Ishikawa (cell line): Measurements from ENCODE around the gene BFSP2.

Experiments used
- CEBPB ChIP-seq: IDR thresholded peaks from 2 replicates; pipeline ENCODE4 v1.6.1; 2012
- CREB1 ChIP-seq: IDR thresholded peaks from 2 replicates; pipeline ENCODE4 v1.6.1; 2012; ENCODE audit warnings: low read depth
- EGR1 ChIP-seq: IDR thresholded peaks from 2 replicates; pipeline ENCODE4 v1.6.1; 2012
- EP300 ChIP-seq: IDR thresholded peaks from 2 replicates; pipeline ENCODE4 v1.6.1; 2012; ENCODE audit warnings: borderline replicate concordance
- FOXM1 ChIP-seq: IDR thresholded peaks from 2 replicates; pipeline ENCODE4 v1.6.1; 2012; ENCODE audit warnings: low read depth, borderline replicate concordance
- MAX ChIP-seq: IDR thresholded peaks from 2 replicates; pipeline ENCODE4 v1.6.1; 2012
- NFIC ChIP-seq: IDR thresholded peaks from 2 replicates; pipeline ENCODE4 v1.6.1; 2012
- RAD21 ChIP-seq: IDR thresholded peaks from 2 replicates; pipeline ENCODE4 v1.6.1; 2012; ENCODE audit warnings: low read depth
- TAF1 ChIP-seq: IDR thresholded peaks from 2 replicates; pipeline ENCODE4 v1.6.1; 2012; ENCODE audit warnings: low read depth, mild to moderate bottlenecking
- TCF12 ChIP-seq: IDR thresholded peaks from 2 replicates; pipeline ENCODE4 v1.6.1; 2012; ENCODE audit warnings: low read depth
- TEAD4 ChIP-seq: IDR thresholded peaks from 2 replicates; pipeline ENCODE4 v1.6.1; 2012
- YY1 ChIP-seq: IDR thresholded peaks from 2 replicates; pipeline ENCODE4 v1.6.1; 2012; ENCODE audit warnings: low read depth
- ZBTB7A ChIP-seq: IDR thresholded peaks from 2 replicates; pipeline ENCODE4 v1.6.1; 2012; ENCODE audit warnings: low read depth
- TF ChIP-seq, protein P1 (sequence below): IDR thresholded peaks from 2 replicates; pipeline ENCODE4 v1.6.1; 2012; ENCODE audit warnings: low read depth, mild to moderate bottlenecking

- no peak for TF ChIP-seq TAF1
- TF ChIP-seq MAX, result no peak
- no peak for TF ChIP-seq EP300
- TF ChIP-seq RAD21, result no peak
- TF ChIP-seq YY1, result no peak
- no peak for TF ChIP-seq CREB1
- TF ChIP-seq TEAD4, result no peak
- no peak for TF ChIP-seq TCF12
- no peak for TF ChIP-seq ZBTB7A
- TF ChIP-seq, protein P1, sequence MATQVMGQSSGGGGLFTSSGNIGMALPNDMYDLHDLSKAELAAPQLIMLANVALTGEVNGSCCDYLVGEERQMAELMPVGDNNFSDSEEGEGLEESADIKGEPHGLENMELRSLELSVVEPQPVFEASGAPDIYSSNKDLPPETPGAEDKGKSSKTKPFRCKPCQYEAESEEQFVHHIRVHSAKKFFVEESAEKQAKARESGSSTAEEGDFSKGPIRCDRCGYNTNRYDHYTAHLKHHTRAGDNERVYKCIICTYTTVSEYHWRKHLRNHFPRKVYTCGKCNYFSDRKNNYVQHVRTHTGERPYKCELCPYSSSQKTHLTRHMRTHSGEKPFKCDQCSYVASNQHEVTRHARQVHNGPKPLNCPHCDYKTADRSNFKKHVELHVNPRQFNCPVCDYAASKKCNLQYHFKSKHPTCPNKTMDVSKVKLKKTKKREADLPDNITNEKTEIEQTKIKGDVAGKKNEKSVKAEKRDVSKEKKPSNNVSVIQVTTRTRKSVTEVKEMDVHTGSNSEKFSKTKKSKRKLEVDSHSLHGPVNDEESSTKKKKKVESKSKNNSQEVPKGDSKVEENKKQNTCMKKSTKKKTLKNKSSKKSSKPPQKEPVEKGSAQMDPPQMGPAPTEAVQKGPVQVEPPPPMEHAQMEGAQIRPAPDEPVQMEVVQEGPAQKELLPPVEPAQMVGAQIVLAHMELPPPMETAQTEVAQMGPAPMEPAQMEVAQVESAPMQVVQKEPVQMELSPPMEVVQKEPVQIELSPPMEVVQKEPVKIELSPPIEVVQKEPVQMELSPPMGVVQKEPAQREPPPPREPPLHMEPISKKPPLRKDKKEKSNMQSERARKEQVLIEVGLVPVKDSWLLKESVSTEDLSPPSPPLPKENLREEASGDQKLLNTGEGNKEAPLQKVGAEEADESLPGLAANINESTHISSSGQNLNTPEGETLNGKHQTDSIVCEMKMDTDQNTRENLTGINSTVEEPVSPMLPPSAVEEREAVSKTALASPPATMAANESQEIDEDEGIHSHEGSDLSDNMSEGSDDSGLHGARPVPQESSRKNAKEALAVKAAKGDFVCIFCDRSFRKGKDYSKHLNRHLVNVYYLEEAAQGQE, result no peak
- no peak for TF ChIP-seq CEBPB
- no peak for TF ChIP-seq FOXM1
- TF ChIP-seq NFIC, result no peak
- TF ChIP-seq EGR1, result no peak
These were observed 11.0 kb upstream of the BFSP2 start for GRCh38 chr3:133388696-133389395.
